Hepatocyte (in vitro differentiated cells): Measurements from ENCODE around the gene CRACR2A. TPM values are rescaled to one million over a fixed set of nuclear protein-coding genes. Genes with fewer than 3 reads are reported as not detected.

Experiments used
- DNase-seq: peaks from one replicate; pipeline ENCODE4 v3.0.0-alpha.2; 2016; ENCODE audit warnings: low spot score
- H2AFZ ChIP-seq: fragments of 200-600 bp; sonication (generic); 2 replicates; pipeline ENCODE4 v1.6.0; 2016; ENCODE audit warnings: antibody characterized with exemption, mild to moderate bottlenecking
- H3K27ac ChIP-seq: fragments of 200-600 bp; sonication (generic); 2 replicates; pipeline ENCODE4 v1.5.1; 2016; ENCODE audit warnings: mild to moderate bottlenecking
- H3K27me3 ChIP-seq: fragments of 200-600 bp; sonication (generic); 2 replicates; pipeline ENCODE4 v1.6.1; 2016
- H3K36me3 ChIP-seq: fragments of 200-600 bp; sonication (generic); replicated peaks from 2 replicates; pipeline ENCODE4 v1.5.1; 2016; ENCODE audit warnings: low read depth; ENCODE audit not compliant: insufficient read depth
- H3K4me1 ChIP-seq: fragments of 200-600 bp; sonication (generic); 2 replicates; pipeline ENCODE4 v1.5.1; 2016; ENCODE audit warnings: mild to moderate bottlenecking, moderate library complexity; ENCODE audit not compliant: insufficient read depth
- H3K4me2 ChIP-seq: fragments of 200-600 bp; sonication (generic); 2 replicates; pipeline ENCODE4 v1.6.0; 2016
- H3K4me3 ChIP-seq: fragments of 200-600 bp; sonication (generic); 2 replicates; pipeline ENCODE4 v1.5.1; 2016; ENCODE audit warnings: mild to moderate bottlenecking
- H3K79me2 ChIP-seq: fragments of 200-600 bp; sonication (generic); 2 replicates; pipeline ENCODE4 v1.6.0; 2017; ENCODE audit warnings: mild to moderate bottlenecking
- H3K9me2 ChIP-seq: fragments of 200-600 bp; sonication (generic); replicated peaks from 2 replicates; pipeline ENCODE4 v1.6.0; 2017; ENCODE audit warnings: mild to moderate bottlenecking; ENCODE audit not compliant: insufficient read depth
- H3K9me3 ChIP-seq: fragments of 200-600 bp; sonication (generic); 2 replicates; pipeline ENCODE4 v1.5.1; 2016; ENCODE audit warnings: low read depth, mild to moderate bottlenecking
- H4K20me1 ChIP-seq: fragments of 200-600 bp; sonication (generic); 2 replicates; pipeline ENCODE4 v1.6.0; 2016; ENCODE audit warnings: mild to moderate bottlenecking; ENCODE audit not compliant: insufficient read depth, poor library complexity, severe bottlenecking
- EZH2 ChIP-seq: fragments of 200-600 bp; sonication (generic); IDR thresholded peaks from 2 replicates; pipeline ENCODE4 v1.6.1; 2016; ENCODE audit warnings: antibody characterized with exemption, mild to moderate bottlenecking, borderline replicate concordance
- EZH2phosphoT487 ChIP-seq: fragments of 200-600 bp; sonication (generic); IDR thresholded peaks from one replicate; pipeline ENCODE4 v1.6.1; 2018; ENCODE audit warnings: antibody characterized with exemption, mild to moderate bottlenecking, low read depth, moderate library complexity; ENCODE audit not compliant: unreplicated experiment, severe bottlenecking
- WGBS: methylation state at CpG from one replicate; pipeline ENCODE4 v1.1.6; 2016; ENCODE audit warnings: low lambda C conversion rate; ENCODE audit errors: missing lambda C conversion rate; 5-methylcytosine and 5-hydroxymethylcytosine counted together
- polyA plus RNA-seq: library from polyadenylated mRNA; unstranded; fragments of >200 nt; fragmentation: Nextera tagmentation; extraction: Ambion mirVana; gene quantifications from 2 replicates; pipeline ENCODE4 v1.2.1, GENCODE V29; 2016
- total RNA-seq: library from RNA; depleted of rRNA; stranded (reverse); fragments of >200 nt; gene quantifications from 2 replicates; pipeline ENCODE4 v1.2.3, GENCODE V29; 2014
- TF ChIP-seq, protein P1 (sequence below): fragments of 200-600 bp; sonication (generic); IDR thresholded peaks from 2 replicates; pipeline ENCODE4 v1.5.1; 2016; ENCODE audit warnings: antibody characterized with exemption, mild to moderate bottlenecking; ENCODE audit not compliant: poor library complexity

The CRACR2A gene
- total and polyA plus RNA-seq, 2 experiments from 2014 or later: 0.30 to 0.80 TPM

DNA sequence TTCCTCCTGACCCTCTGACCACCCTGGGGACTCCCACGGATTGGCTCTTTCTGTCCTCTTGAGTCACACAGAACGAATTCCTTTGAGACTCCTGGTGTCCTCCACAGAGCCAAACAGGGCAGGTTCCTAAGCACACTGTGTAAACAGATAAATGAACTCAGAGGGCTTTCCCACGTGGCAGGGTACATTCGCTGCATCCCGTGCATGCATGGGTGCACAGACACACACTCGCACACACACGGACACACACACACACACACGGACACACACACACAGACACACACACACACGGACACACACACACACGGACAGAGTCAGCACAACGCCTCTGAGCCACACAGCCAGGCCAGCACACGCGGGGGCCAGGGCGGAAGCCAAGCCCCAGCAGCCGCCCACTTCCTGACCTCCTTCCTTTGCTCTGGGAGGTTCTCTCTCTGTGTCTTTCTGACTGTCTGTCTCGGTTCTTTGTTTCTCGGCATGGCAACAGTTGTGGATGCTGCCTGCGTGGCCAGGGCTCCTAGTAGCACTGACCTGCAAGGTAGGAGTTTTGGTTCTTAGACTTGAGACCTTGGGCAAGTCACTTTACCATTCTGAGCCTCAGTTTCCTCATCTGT is 706 bp downstream of the CRACR2A start:
- Histone ChIP-seq H3K27ac (no peak overlapping the region), H2AFZ (no peak overlapping the region), H4K20me1 (no peaks in the 10 kb centered on the region), H3K9me3 (no peaks in the 10 kb centered on the region), H3K4me3 (no peak overlapping the region), H3K79me2 (no peaks in the 10 kb centered on the region), H3K36me3 (no peaks in the 10 kb centered on the region), H3K9me2 (no peaks in the 10 kb centered on the region), H3K4me1 (peaks cover 6% of the 10 kb centered on the region), H3K27me3 (no peaks in the 10 kb centered on the region), H3K4me2 (peak overlapping the region; percentile 85)
- WGBS: 79% methylated on average over 18 of the region's 18 CpGs
- peak; percentile 46 for DNase-seq
- TF ChIP-seq EZH2 (no peak), EZH2phosphoT487 (no peak)
- TF ChIP-seq, protein P1, sequence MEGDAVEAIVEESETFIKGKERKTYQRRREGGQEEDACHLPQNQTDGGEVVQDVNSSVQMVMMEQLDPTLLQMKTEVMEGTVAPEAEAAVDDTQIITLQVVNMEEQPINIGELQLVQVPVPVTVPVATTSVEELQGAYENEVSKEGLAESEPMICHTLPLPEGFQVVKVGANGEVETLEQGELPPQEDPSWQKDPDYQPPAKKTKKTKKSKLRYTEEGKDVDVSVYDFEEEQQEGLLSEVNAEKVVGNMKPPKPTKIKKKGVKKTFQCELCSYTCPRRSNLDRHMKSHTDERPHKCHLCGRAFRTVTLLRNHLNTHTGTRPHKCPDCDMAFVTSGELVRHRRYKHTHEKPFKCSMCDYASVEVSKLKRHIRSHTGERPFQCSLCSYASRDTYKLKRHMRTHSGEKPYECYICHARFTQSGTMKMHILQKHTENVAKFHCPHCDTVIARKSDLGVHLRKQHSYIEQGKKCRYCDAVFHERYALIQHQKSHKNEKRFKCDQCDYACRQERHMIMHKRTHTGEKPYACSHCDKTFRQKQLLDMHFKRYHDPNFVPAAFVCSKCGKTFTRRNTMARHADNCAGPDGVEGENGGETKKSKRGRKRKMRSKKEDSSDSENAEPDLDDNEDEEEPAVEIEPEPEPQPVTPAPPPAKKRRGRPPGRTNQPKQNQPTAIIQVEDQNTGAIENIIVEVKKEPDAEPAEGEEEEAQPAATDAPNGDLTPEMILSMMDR: no peak

DNA sequence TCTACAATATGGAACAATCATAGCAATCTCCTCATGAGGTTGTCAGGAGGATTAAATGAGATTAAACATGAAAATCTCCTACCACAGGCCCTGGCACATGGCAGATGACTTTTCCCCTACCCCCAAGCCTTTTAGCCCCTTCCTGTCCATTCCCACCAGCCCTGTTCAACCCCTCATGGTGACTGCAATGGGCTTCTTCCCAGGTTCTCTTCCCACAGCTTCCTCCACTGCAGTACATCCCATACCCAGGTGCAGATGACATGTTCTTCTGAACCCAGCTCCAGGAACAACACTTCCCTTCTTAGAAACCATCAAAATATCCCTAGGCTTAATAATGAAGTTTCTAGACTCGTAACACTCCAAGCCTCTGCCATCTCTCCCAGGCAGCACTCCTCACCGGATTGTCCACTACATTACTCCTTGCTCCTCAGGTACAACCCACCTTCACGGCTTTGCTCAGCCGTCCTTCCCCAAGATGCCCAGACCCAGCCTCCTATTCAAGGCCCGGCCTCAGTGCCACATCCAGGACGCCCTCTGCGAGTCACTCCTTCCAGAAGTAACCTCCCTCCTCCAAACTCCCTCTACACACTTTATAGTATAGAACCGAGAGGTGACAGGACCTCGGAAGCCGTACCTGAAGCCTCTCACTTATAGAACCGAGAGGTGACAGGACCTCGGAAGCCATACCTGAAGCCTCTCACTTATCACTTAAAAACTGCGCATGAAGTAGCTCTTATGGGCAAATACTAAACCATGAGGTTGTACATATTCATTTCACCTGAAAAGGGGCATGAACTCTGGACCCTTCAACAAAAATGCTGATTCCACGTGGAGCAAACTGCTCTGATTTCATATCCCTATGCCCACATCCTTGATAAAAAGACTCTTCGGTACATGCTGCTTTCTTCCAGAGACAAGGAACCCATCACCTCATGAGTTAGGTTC is 1.5 kb downstream of the CRACR2A start:
- Histone ChIP-seq H2AFZ (no peak overlapping the region), H3K27ac (no peak overlapping the region), H3K9me3 (no peaks in the 10 kb centered on the region), H4K20me1 (no peaks in the 10 kb centered on the region), H3K27me3 (no peaks in the 10 kb centered on the region), H3K4me1 (peaks cover 6% of the 10 kb centered on the region), H3K36me3 (no peaks in the 10 kb centered on the region), H3K4me3 (no peak overlapping the region), H3K9me2 (no peaks in the 10 kb centered on the region), H3K4me2 (no peak overlapping the region), H3K79me2 (no peaks in the 10 kb centered on the region)
- DNase-seq: no peak
- TF ChIP-seq EZH2 (no peak), EZH2phosphoT487 (no peak)
- TF ChIP-seq, protein P1: no peak
- 94% methylated on average over 15 of the region's 15 CpGs for WGBS

DNA sequence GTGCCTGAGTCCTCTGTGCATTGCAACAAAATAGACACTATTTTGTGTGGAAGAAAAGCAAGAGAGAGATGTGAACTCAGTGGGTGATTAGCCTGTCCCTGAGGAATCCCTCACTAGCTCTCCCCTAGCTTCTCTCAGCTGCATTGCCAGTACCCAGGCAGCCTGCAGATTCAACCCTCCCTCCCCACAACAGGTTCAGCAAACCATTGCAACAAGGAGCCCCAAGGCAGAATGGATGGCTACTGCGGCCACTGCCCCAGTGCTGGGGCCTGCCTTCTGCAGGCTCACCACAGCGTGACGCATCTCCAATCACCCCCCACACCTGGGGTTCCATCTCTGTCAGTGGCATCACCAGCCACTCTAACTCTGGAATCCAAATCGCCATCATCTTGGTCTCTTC is 2.3 kb downstream of the CRACR2A start:
- Histone ChIP-seq H3K4me3 (no peak overlapping the region), H3K36me3 (no peaks in the 10 kb centered on the region), H3K27me3 (no peaks in the 10 kb centered on the region), H3K27ac (no peak overlapping the region), H4K20me1 (no peaks in the 10 kb centered on the region), H3K9me3 (no peaks in the 10 kb centered on the region), H3K4me1 (peaks cover 6% of the 10 kb centered on the region), H3K9me2 (no peaks in the 10 kb centered on the region), H2AFZ (no peak overlapping the region), H3K79me2 (no peaks in the 10 kb centered on the region), H3K4me2 (no peak overlapping the region)
- DNase-seq: no peak
- TF ChIP-seq EZH2 (no peak), EZH2phosphoT487 (no peak)
- TF ChIP-seq, protein P1: no peak
- 88% methylated on average over 3 of the region's 4 CpGs for WGBS
